Hepatocyte (in vitro differentiated cells): ENCODE measurements around the gene RANBP10.

Source experiments
- EZH2 ChIP-seq: fragments of 200-600 bp; sonication (generic); IDR thresholded peaks from 2 replicates; pipeline ENCODE4 v1.6.1; 2016; ENCODE audit warnings: antibody characterized with exemption, mild to moderate bottlenecking, borderline replicate concordance
- EZH2phosphoT487 ChIP-seq: fragments of 200-600 bp; sonication (generic); IDR thresholded peaks from one replicate; pipeline ENCODE4 v1.6.1; 2018; ENCODE audit warnings: antibody characterized with exemption, mild to moderate bottlenecking, low read depth, moderate library complexity; ENCODE audit not compliant: unreplicated experiment, severe bottlenecking
- TF ChIP-seq, protein P1 (sequence below): fragments of 200-600 bp; sonication (generic); IDR thresholded peaks from 2 replicates; pipeline ENCODE4 v1.5.1; 2016; ENCODE audit warnings: antibody characterized with exemption, mild to moderate bottlenecking; ENCODE audit not compliant: poor library complexity

DNA sequence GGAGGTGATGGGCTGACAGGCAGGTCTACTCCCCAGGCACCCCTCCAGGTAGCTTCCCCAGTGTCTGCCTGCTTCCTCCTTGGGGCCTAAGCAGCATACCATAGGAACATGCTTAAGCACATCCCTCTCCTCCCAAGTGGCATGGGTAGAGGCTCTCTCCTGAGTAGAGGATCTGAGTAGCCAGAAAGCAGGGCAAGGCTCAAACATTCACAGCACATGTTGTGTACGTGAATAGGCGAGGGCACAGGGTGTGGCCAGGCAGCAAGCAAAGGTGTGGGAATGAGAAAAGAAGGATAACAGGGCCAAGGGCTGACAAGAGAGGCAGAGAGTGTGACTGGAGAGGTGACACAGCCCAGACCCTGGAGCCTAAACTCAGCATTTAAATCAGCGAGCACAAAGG lies 57.5 kb downstream of the RANBP10 start:
- no peak for TF ChIP-seq EZH2phosphoT487
- TF ChIP-seq, protein P1, sequence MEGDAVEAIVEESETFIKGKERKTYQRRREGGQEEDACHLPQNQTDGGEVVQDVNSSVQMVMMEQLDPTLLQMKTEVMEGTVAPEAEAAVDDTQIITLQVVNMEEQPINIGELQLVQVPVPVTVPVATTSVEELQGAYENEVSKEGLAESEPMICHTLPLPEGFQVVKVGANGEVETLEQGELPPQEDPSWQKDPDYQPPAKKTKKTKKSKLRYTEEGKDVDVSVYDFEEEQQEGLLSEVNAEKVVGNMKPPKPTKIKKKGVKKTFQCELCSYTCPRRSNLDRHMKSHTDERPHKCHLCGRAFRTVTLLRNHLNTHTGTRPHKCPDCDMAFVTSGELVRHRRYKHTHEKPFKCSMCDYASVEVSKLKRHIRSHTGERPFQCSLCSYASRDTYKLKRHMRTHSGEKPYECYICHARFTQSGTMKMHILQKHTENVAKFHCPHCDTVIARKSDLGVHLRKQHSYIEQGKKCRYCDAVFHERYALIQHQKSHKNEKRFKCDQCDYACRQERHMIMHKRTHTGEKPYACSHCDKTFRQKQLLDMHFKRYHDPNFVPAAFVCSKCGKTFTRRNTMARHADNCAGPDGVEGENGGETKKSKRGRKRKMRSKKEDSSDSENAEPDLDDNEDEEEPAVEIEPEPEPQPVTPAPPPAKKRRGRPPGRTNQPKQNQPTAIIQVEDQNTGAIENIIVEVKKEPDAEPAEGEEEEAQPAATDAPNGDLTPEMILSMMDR: no peak
- no peak for TF ChIP-seq EZH2
